Measurements from ENCODE around the gene BIRC6.

Gene BIRC6

DNA sequence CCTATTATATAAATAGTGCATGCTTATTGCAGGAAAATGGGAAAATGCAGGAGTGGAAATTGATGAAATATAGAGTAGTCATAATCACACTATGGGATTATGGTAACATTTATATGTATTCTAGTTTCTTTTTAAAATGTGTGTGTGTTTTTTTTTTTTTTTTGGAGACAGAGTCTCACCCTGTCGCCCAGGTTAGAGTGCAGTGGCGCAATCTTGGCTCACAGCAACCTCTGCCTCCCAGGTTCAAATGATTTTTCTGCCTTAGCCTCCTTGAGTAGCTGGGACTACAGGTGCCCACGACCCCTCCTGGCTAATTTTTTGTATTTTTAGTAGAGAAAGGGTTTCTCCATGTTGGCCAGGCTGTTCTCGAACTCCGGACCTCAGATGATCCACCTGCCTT, 47.0 kb downstream of the BIRC6 start:
- peaks cover 54% of the 10 kb centered on the region for H3K36me3 ChIP-seq (ENCODE audit: low read length)
- H3K4me3 ChIP-seq (ENCODE audit: insufficient read depth, low read length, poor library complexity, severe bottlenecking) = no peak overlapping the region
- TF ChIP-seq, protein P1, sequence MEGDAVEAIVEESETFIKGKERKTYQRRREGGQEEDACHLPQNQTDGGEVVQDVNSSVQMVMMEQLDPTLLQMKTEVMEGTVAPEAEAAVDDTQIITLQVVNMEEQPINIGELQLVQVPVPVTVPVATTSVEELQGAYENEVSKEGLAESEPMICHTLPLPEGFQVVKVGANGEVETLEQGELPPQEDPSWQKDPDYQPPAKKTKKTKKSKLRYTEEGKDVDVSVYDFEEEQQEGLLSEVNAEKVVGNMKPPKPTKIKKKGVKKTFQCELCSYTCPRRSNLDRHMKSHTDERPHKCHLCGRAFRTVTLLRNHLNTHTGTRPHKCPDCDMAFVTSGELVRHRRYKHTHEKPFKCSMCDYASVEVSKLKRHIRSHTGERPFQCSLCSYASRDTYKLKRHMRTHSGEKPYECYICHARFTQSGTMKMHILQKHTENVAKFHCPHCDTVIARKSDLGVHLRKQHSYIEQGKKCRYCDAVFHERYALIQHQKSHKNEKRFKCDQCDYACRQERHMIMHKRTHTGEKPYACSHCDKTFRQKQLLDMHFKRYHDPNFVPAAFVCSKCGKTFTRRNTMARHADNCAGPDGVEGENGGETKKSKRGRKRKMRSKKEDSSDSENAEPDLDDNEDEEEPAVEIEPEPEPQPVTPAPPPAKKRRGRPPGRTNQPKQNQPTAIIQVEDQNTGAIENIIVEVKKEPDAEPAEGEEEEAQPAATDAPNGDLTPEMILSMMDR (IDR thresholded peaks at IDR 0.05; ENCODE audit: insufficient read depth, low read length, poor library complexity, severe bottlenecking) = no peak
- TF ChIP-seq EZH2phosphoT487 (conservative IDR thresholded peaks at IDR 0.05; ENCODE audit: low read length) = no peak

DNA sequence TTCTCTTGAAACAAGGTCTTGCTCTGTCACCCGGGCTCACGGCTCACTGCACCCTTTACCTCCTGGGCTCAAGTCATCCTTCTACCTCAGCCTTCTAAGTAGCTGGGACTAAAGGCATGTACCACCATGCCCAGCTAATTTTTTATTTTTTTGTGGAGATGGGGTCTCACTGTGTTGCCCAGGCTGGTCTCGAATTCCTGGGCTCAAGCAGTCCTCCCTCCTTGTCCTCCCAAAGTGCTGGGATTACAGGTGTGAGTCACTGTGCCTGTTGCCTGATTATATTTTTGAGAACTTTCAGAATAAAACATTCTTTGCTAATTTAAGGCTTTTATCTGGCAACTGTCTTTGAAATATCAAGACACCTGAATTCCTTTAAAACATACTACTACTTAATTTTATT, 47.9 kb downstream of the BIRC6 start:
- Histone ChIP-seq H3K9ac (ENCODE audit: low read length) (no peak overlapping the region), H3K27me3 (ENCODE audit: low read length) (no peaks in the 10 kb centered on the region), H3K4me2 (ENCODE audit: low read depth, low read length, poor library complexity, severe bottlenecking) (no peak overlapping the region), H3K36me3 (ENCODE audit: low read length) (peaks cover 55% of the 10 kb centered on the region), H3F3A (ENCODE audit: insufficient read depth) (peaks cover 16% of the 10 kb centered on the region; the same call in 1 of the 2 replicates), H3K9me3 (ENCODE audit: insufficient read depth, low read length) (no peaks in the 10 kb centered on the region), H3K4me3 (ENCODE audit: insufficient read depth, low read length, poor library complexity, severe bottlenecking) (no peak overlapping the region), H3K27ac (ENCODE audit: low read depth, low read length) (no peak overlapping the region), H4K20me1 (ENCODE audit: low read depth, low read length) (peaks cover 5% of the 10 kb centered on the region; the same call in 1 of the 2 replicates), H3K79me2 (ENCODE audit: insufficient read depth, low read length) (no peaks in the 10 kb centered on the region), H2AFZ (ENCODE audit: low read depth, low read length, severe bottlenecking) (no peak overlapping the region), H3K9me2 (replicated peaks; ENCODE audit: insufficient read depth, low read length) (no peaks in the 10 kb centered on the region)
- TF ChIP-seq, protein P1 (IDR thresholded peaks at IDR 0.05; ENCODE audit: insufficient read depth, low read length, poor library complexity, severe bottlenecking) = no peak
- no peak for TF ChIP-seq EZH2phosphoT487 (conservative IDR thresholded peaks at IDR 0.05; ENCODE audit: low read length)

More for the DNA sequence above, 47.0 kb downstream of the BIRC6 start:
- Histone ChIP-seq H3F3A (ENCODE audit: insufficient read depth) (peaks cover 20% of the 10 kb centered on the region; the same call in 1 of the 2 replicates), H2AFZ (ENCODE audit: low read depth, low read length, severe bottlenecking) (no peak overlapping the region), H3K27me3 (ENCODE audit: low read length) (no peaks in the 10 kb centered on the region), H3K4me2 (ENCODE audit: low read depth, low read length, poor library complexity, severe bottlenecking) (no peak overlapping the region), H3K9ac (ENCODE audit: low read length) (no peak overlapping the region), H3K27ac (ENCODE audit: low read depth, low read length) (no peak overlapping the region), H3K9me2 (replicated peaks; ENCODE audit: insufficient read depth, low read length) (no peaks in the 10 kb centered on the region), H3K9me3 (ENCODE audit: insufficient read depth, low read length) (no peaks in the 10 kb centered on the region), H3K79me2 (ENCODE audit: insufficient read depth, low read length) (no peaks in the 10 kb centered on the region), H4K20me1 (ENCODE audit: low read depth, low read length) (peaks cover 5% of the 10 kb centered on the region; the same call in 1 of the 2 replicates)

DNA sequence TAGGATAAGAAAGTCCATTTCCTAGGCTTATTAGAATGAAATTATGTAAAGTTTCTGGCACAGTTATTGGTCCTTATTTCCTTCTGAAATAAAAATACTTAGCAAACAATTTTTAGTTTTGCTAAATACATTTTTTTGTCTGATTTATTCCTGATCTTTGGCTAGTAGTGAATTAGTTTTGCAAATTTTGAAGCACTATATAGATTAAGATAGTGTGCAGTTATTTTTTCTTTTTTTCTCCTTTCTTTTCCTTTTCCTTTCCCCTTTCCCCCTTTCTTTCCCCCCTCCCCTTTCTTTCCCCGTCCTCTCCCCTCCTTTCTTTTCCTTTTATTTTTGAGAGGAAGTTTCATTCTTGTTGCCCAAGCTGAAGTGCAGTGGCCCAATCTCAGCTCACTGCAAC, 59.7 kb downstream of the BIRC6 start:
- Histone ChIP-seq H3K27me3 (ENCODE audit: low read length) (no peaks in the 10 kb centered on the region), H3K9me3 (ENCODE audit: insufficient read depth, low read length) (no peaks in the 10 kb centered on the region), H3K27ac (ENCODE audit: low read depth, low read length) (no peak overlapping the region), H3K4me2 (ENCODE audit: low read depth, low read length, poor library complexity, severe bottlenecking) (no peak overlapping the region), H3K9me2 (replicated peaks; ENCODE audit: insufficient read depth, low read length) (no peaks in the 10 kb centered on the region), H3K79me2 (ENCODE audit: insufficient read depth, low read length) (peaks cover 52% of the 10 kb centered on the region), H2AFZ (ENCODE audit: low read depth, low read length, severe bottlenecking) (no peak overlapping the region), H4K20me1 (ENCODE audit: low read depth, low read length) (peaks cover 2% of the 10 kb centered on the region; the same call in 1 of the 2 replicates), H3K36me3 (ENCODE audit: low read length) (peaks cover 14% of the 10 kb centered on the region; the same call in 1 of the 2 replicates), H3F3A (ENCODE audit: insufficient read depth) (peaks cover 5% of the 10 kb centered on the region; the same call in 1 of the 2 replicates), H3K9ac (ENCODE audit: low read length) (no peak overlapping the region), H3K4me3 (ENCODE audit: insufficient read depth, low read length, poor library complexity, severe bottlenecking) (no peak overlapping the region)
- TF ChIP-seq EZH2phosphoT487 (conservative IDR thresholded peaks at IDR 0.05; ENCODE audit: low read length) = no peak
- TF ChIP-seq, protein P1 (IDR thresholded peaks at IDR 0.05; ENCODE audit: insufficient read depth, low read length, poor library complexity, severe bottlenecking) = no peak
